ENCODE results near the gene ATG7. TPM values are rescaled to one million over a fixed set of nuclear protein-coding genes. Genes with fewer than 3 reads are reported as not detected.

Gene ATG7
- total RNA-seq, 1 experiment from 2014 or later: 29.3 TPM

DNA sequence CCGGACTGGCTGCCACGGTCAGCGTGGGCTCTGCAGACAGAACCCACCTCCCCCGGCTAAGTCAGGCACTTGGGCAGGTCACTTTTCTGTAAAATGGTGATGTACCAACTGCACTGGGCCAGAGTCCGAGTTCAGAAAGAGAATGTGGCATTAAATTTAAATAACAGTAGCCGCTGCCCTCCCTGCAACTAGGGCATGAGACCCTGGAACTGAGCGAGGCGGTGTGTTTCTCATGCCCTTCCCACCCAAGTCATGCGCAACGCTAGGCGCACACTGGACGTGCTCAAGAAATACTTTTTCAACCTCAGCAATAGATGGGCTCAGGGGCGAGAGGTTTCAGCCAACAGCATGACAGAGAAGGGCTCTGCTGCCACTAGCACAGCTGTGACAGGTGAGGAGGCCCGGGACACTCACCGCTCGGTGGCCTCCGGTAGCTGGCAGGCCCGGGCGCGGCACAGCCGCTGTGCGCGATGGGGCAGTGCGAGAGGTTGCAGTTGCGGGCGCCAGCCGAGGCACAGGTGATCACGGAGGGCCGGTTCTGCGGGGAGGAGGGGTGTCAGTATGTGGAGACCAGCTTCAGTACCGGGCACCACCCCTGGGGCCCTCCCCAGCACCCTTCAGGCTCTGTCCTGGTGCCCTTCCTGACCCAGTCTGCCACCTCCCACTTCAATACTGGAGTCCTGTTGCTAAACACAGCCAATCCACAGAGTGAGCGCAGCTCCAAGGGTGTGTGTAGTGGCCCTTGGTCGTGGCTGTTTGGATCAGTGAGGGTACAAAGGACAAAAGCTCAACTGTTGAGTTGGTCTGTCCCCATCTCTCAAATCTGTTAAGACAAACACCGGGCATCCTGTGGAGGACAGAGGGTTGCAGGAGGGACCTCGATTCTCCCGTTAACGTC is 287.0 kb downstream of the ATG7 start:
- no peaks in the 10 kb centered on the region; a peak in 1 of 4 replicates for H3K4me1 ChIP-seq (ENCODE audit: control insufficient read depth in 1 of 2, insufficient read depth in 2 of 2, low read length in 2 of 2)
- no peak for DNase-seq (ENCODE audit: low read depth, low spot score)
- H4K20me1 ChIP-seq (ENCODE audit: insufficient read depth): peaks cover 7% of the 10 kb centered on the region; the same call in 1 of the 2 replicates
- no peaks in the 10 kb centered on the region; a peak in 1 of 4 replicates for H3K36me3 ChIP-seq (ENCODE audit: control insufficient read depth in 1 of 2, insufficient read depth in 2 of 2, low read length in 2 of 2)
- 0 out of 2 replicates have a peak, but pooled peaks have one; percentile 8 for ATAC-seq
- POLR2A ChIA-PET: no interaction called here
- no peak overlapping the region for H2AFZ ChIP-seq (ENCODE audit: low read depth, low read length, poor library complexity, severe bottlenecking)
- intact Hi-C loops (cut with micrococcal nuclease): no loop called here
- no peaks in the 10 kb centered on the region for H3K9me2 ChIP-seq (ENCODE audit: insufficient read depth)
- CTCF ChIA-PET: no interaction called here
- no peak overlapping the region for H3K9ac ChIP-seq (ENCODE audit: low read length)
- BruUV-seq (replicated peaks): no TSS peak
- H3K27me3 ChIP-seq (ENCODE audit: insufficient read depth, low read length): no peaks in the 10 kb centered on the region
- TF ChIP-seq TCF7L2 (IDR thresholded peaks at IDR 0.05; ENCODE audit: borderline replicate concordance, extremely low read depth, insufficient read depth, insufficient read length): no peak
- 0 out of 2 replicates have a peak, but pooled peaks cover 3% of the 10 kb centered on the region for H3K79me2 ChIP-seq (ENCODE audit: insufficient read depth, low read length)
- H3K4me2 ChIP-seq (ENCODE audit: low read length): no peak overlapping the region
- H3K9me3 ChIP-seq (ENCODE audit: control insufficient read depth in 1 of 2, insufficient read depth in 1 of 2, low read depth in 1 of 2, low read length in 2 of 2): no peaks in the 10 kb centered on the region
- H3K4me3 ChIP-seq (replicated peaks in 1 of 2; ENCODE audit: low read depth in 1 of 2, low read length in 2 of 2): no peak overlapping the region
- H3K27ac ChIP-seq (ENCODE audit: low read depth, low read length): no peak overlapping the region
- RAD21 ChIA-PET (ENCODE audit: low non-redundant PET in 1 of 2, low total read pairs in 2 of 2, uncharacterized antibody in 2 of 2, unreplicated experiment in 2 of 2): no interaction called here

DNA sequence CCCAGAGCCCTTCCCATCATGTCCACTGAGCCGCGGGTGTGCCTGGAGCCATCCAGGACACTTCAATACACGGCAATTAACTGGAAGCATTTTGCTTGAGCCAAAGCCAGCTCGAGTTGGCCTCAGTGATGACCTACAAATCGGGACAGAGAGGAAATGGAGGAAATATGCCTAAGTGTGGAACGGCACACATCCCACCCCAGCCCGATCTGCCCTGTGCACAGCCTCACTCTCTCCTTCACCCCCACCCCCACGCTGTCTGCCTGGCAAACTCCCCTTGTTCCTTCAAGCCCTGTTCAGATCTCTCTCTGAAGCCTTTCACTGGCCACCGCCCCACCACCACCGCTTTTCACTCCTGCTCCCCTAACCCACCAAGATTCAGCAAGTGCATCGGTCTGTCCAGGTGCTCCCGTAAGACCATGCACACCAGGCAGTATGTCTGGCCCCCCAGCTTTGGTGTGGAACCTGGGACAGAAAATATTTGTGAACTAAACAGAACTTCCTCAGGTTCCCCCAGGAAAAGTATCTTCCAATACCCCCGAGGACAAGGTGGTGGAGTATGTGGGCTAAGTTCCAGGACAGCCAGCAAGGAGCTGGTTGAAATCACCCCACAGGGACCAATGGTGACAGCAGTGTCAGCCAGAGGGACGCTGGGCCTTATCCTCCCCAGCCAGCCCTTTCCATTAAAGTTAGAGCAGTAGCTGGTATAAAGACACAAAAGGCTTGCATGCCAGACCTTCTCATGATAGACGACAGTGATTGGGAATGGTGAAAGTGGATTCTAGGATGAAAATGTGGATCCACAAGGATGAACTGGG is 287.8 kb downstream of the ATG7 start:
- ATAC-seq: no peak
- H3K36me3 ChIP-seq (ENCODE audit: control insufficient read depth in 1 of 2, insufficient read depth in 2 of 2, low read length in 2 of 2): no peaks in the 10 kb centered on the region; a peak in 1 of 4 replicates
- 0 out of 2 replicates have a peak, but pooled peaks cover 3% of the 10 kb centered on the region for H3K79me2 ChIP-seq (ENCODE audit: insufficient read depth, low read length)
- H2AFZ ChIP-seq (ENCODE audit: low read depth, low read length, poor library complexity, severe bottlenecking): no peak overlapping the region
- no peak overlapping the region for H3K9ac ChIP-seq (ENCODE audit: low read length)
- H3K4me3 ChIP-seq (replicated peaks in 1 of 2; ENCODE audit: low read depth in 1 of 2, low read length in 2 of 2): no peak overlapping the region
- CTCF ChIA-PET: no interaction called here
- no peaks in the 10 kb centered on the region for H3K27me3 ChIP-seq (ENCODE audit: insufficient read depth, low read length)
- DNase-seq (ENCODE audit: low read depth, low spot score): no peak
- no peaks in the 10 kb centered on the region for H3K9me2 ChIP-seq (ENCODE audit: insufficient read depth)
- TF ChIP-seq SIN3A (IDR thresholded peaks at IDR 0.05; ENCODE audit: low read depth): no peak
- TF ChIP-seq, protein P1, sequence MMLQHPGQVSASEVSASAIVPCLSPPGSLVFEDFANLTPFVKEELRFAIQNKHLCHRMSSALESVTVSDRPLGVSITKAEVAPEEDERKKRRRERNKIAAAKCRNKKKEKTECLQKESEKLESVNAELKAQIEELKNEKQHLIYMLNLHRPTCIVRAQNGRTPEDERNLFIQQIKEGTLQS (IDR thresholded peaks at IDR 0.05): no peak
- H3K4me2 ChIP-seq (ENCODE audit: low read length): no peak overlapping the region
- RAD21 ChIA-PET (ENCODE audit: low non-redundant PET in 1 of 2, low total read pairs in 2 of 2, uncharacterized antibody in 2 of 2, unreplicated experiment in 2 of 2): no interaction called here
- intact Hi-C loops (cut with micrococcal nuclease): no loop called here
- no TSS peak for BruUV-seq (replicated peaks)
- no peaks in the 10 kb centered on the region for H3K9me3 ChIP-seq (ENCODE audit: control insufficient read depth in 1 of 2, insufficient read depth in 1 of 2, low read depth in 1 of 2, low read length in 2 of 2)
- H4K20me1 ChIP-seq (ENCODE audit: insufficient read depth): peaks cover 7% of the 10 kb centered on the region; the same call in 1 of the 2 replicates
- H3K27ac ChIP-seq (ENCODE audit: low read depth, low read length): no peak overlapping the region
- POLR2A ChIA-PET: no interaction called here
- no peaks in the 10 kb centered on the region; a peak in 1 of 4 replicates for H3K4me1 ChIP-seq (ENCODE audit: control insufficient read depth in 1 of 2, insufficient read depth in 2 of 2, low read length in 2 of 2)

Data from HCT116 (cell line).